DMS 273 treated with DMSO at 0.1 percent for 48 hours (cell line): Measurements from ENCODE around the gene ZMYND8.
"Not testable (repeated sequence)": the region's sequence is repeated elsewhere in the genome, so short reads cannot be mapped to it uniquely, and the experiment has no call there.

Experiments
- DNase-seq: peaks from one replicate; lab custom pipeline; 2025; lab: John Stamatoyannopoulos, UW

The ZMYND8 gene

GRCh38 chr20:47370850-47371782, 14.6 kb upstream of the ZMYND8 start:
- no peak for DNase-seq

GRCh38 chr20:47370214-47370613, 13.7 kb upstream of the ZMYND8 start:
- no peak for DNase-seq

GRCh38 chr20:47368301-47368700, 11.8 kb upstream of the ZMYND8 start:
- no peak for DNase-seq

GRCh38 chr20:47366301-47366700, 9.8 kb upstream of the ZMYND8 start:
- not testable (repeated sequence) for DNase-seq

GRCh38 chr20:47365023-47365764, 8.7 kb upstream of the ZMYND8 start:
- no peak for DNase-seq

- no peak for DNase-seq
These were observed 6.1 kb upstream of the ZMYND8 start for GRCh38 chr20:47362361-47363219.

- DNase-seq: no peak
These were observed 4.8 kb upstream of the ZMYND8 start for GRCh38 chr20:47361057-47361915.

- peak; percentile 95 for DNase-seq
These were observed 4.0 kb upstream of the ZMYND8 start for GRCh38 chr20:47360297-47361056.

GRCh38 chr20:47359530-47360296, 3.2 kb upstream of the ZMYND8 start:
- no peak for DNase-seq

GRCh38 chr20:47358672-47359529, 2.4 kb upstream of the ZMYND8 start:
- peak; percentile 74 for DNase-seq

GRCh38 chr20:47358039-47358671, 1.7 kb upstream of the ZMYND8 start:
- no peak for DNase-seq

GRCh38 chr20:47357296-47358038, 968 bp upstream of the ZMYND8 start:
- DNase-seq: peak; percentile 93

GRCh38 chr20:47356220-47356525, 326 bp downstream of the ZMYND8 start:
- DNase-seq: peak; percentile 40

- DNase-seq: peak; percentile 40
These were observed 845 bp downstream of the ZMYND8 start for GRCh38 chr20:47355489-47356219.

GRCh38 chr20:47354714-47355488, 1.6 kb downstream of the ZMYND8 start:
- no peak for DNase-seq

GRCh38 chr20:47354464-47354713, 2.1 kb downstream of the ZMYND8 start:
- no peak for DNase-seq
